Adrenal gland (tissue), 5 donors: ENCODE results near the gene TLE2.

Experiments
- CTCF ChIP-seq, 6 experiments: fragments of 450-650 bp in 4 of 6; fragments of 200-600 bp in 2 of 6; sonication (generic) in 1 of 6; IDR thresholded peaks; 1 replicate in 5 of 6; 2 replicates in 1 of 6; pipeline versions ENCODE4 v1.5.1 to v1.8.0; 2016 to 2021; ENCODE audit warnings: antibody characterized with exemption in 6 of 6, mild to moderate bottlenecking in 2 of 6, moderate library complexity in 1 of 6
- POLR2A ChIP-seq, 2 donors: fragments of 450-650 bp; IDR thresholded peaks; one replicate each; pipeline ENCODE4 v1.6.1; 2017; ENCODE audit warnings: antibody characterized with exemption in 2 of 2, mild to moderate bottlenecking in 2 of 2, moderate library complexity in 1 of 2
- donor health status: DM: no; HTN: no; CAD: no.

- TF ChIP-seq POLR2A (IDR thresholded peaks at IDR 0.05) (peak; percentile 27 to 31), CTCF (IDR thresholded peaks at IDR 0.05) (peak in 1 of 6 experiments; percentile 33)
These were observed 32.4 kb upstream of the TLE2 start for GRCh38 chr19:3061182-3062161.
